Fibroblast of villous mesenchyme (primary cell): ENCODE measurements around the gene CLEC16A. TPM values are rescaled to one million over a fixed set of nuclear protein-coding genes. Genes with fewer than 3 reads are reported as not detected.
A peak's percentile ranks its signal among the peaks of the same experiment; 100 is the strongest.

Experiments used
- DNase-seq: peaks from one replicate; pipeline ENCODE4 v3.0.0-alpha.2; 2010; ENCODE audit warnings: low read depth
- H3K4me3 ChIP-seq: 2 replicates; pipeline ENCODE4 v1.5.1; 2011; ENCODE audit warnings: low read depth, mild to moderate bottlenecking, low read length
- CTCF ChIP-seq: IDR thresholded peaks from 2 replicates; pipeline ENCODE4 v1.5.1; 2012; ENCODE audit warnings: low read depth, mild to moderate bottlenecking, low read length; ENCODE audit not compliant: insufficient read depth
- total RNA-seq: library from RNA; depleted of rRNA; stranded (reverse); fragments of >200 nt; gene quantifications from 2 replicates; pipeline ENCODE4 v1.2.3, GENCODE V29; 2012

CLEC16A gene
- total RNA-seq, 1 donor, result 32.4 TPM

- H3K4me3 ChIP-seq, result no peak overlapping the region
- TF ChIP-seq CTCF, result no peak
- DNase-seq, result no peak
Measured at GRCh38 chr16:11152677-11153331, 208.4 kb downstream of the CLEC16A start.

DNA sequence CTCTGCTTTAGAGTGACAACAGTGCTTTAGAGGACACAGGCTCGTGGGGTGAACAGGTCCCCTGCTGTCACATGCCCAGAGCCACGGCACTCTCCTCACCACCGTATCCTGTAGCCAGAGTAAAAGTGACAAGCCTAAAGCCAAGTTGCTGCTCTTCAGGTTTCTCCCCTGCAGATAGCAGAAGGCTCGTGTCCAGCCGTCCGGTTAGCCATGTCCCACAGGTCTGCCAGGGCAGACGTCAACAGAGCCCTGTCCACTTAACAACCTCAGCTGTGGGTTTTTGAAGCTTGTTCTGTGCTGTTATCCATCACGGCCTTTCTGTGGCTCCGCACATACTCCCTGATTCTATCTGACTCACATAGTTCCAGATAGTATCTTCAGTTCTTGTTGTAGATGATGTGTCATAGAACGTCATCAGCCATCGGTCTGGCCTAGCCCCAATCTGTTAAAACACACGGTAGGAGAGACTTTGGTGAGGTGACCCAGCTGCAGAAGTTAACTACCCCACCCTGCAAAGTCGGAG lies 211.0 kb downstream of the CLEC16A start:
- no peak overlapping the region for H3K4me3 ChIP-seq
- DNase-seq, result peak; percentile 90
- TF ChIP-seq CTCF, result no peak

GRCh38 chr16:11156401-11156800 lies 212.0 kb downstream of the CLEC16A start:
- DNase-seq, result no peak
- no peak for TF ChIP-seq CTCF
- no peak overlapping the region for H3K4me3 ChIP-seq

DNA sequence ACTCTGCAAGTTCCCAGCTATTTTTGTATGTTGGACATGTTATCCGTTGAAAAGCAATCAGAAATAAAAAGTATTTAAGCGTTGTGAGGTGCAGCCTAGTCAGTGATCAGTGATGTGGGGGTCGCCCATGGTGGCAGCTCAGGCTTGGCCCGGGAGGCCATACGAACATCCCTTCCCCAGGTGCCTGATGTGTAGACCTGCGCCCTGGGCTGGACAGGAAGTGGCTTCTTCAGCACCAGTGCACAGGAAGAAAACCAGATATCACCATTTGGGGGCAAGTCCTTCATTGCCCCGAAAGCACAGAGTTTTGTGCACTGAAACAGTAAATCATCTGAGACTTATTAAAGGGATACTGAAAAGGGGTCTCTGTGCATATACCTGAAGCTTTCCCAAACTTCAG lies 212.8 kb downstream of the CLEC16A start:
- no peak for TF ChIP-seq CTCF
- H3K4me3 ChIP-seq, result no peak overlapping the region
- DNase-seq, result no peak

- H3K4me3 ChIP-seq, result no peak overlapping the region
- no peak for DNase-seq
- TF ChIP-seq CTCF, result no peak
Measured at GRCh38 chr16:11158018-11158417, 213.7 kb downstream of the CLEC16A start.

- no peak for TF ChIP-seq CTCF
- DNase-seq, result no peak
- H3K4me3 ChIP-seq, result no peak overlapping the region
Measured at GRCh38 chr16:11159282-11159681, 214.9 kb downstream of the CLEC16A start.

GRCh38 chr16:11160676-11161115 lies 216.3 kb downstream of the CLEC16A start:
- H3K4me3 ChIP-seq, result no peak overlapping the region
- DNase-seq, result no peak

More at GRCh38 chr16:11160676-11161115, 216.3 kb downstream of the CLEC16A start:
- TF ChIP-seq CTCF, result no peak
